Tibial nerve (tissue), 4 donors: Measurements from ENCODE around the gene GALNTL6.

ENCODE experiments used
- CTCF ChIP-seq, 5 experiments: fragments of 200-600 bp in 3 of 5; fragments of 450-650 bp in 2 of 5; sonication (generic) in 3 of 5; IDR thresholded peaks; one replicate each; pipeline ENCODE4 v1.5.1; 2016 to 2019; ENCODE audit warnings: antibody characterized with exemption in 5 of 5, mild to moderate bottlenecking in 3 of 5, moderate library complexity in 2 of 5
- EP300 ChIP-seq, 2 donors: sonication (generic); formaldehyde crosslinking; IDR thresholded peaks; one replicate each; pipeline ENCODE4 v1.6.1; 2017; ENCODE audit warnings: antibody characterized with exemption in 2 of 2, mild to moderate bottlenecking in 1 of 2
- POLR2A ChIP-seq, 2 donors: fragments of 450-650 bp; IDR thresholded peaks; one replicate each; pipeline ENCODE4 v1.6.1; 2017; ENCODE audit warnings: antibody characterized with exemption in 2 of 2, mild to moderate bottlenecking in 2 of 2, moderate library complexity in 2 of 2

DNA sequence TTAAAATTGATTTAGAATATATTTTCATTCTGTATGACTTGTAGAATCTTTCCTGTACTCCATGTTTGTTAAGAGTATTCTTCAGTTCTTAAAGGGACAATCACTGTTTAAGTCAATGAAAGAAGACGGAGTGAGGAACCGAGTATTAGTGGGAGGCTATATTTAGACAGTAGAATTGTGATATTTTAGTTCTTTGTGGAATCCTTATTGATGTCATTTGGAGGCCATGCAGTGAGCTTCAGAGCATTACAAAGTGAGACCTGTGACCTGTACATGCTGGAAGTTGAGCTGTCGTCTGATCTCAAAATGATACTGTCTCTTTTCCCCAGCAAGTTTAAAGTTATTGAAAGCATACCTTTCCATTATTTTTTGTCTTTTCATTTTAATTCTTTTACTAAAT is 394.7 kb downstream of the GALNTL6 start:
- TF ChIP-seq EP300 (IDR thresholded peaks at IDR 0.05) (no peak), CTCF (IDR thresholded peaks at IDR 0.05) (no peak), POLR2A (IDR thresholded peaks at IDR 0.05) (no peak)
